ENCODE data around the gene AATF.

The AATF gene, protein sequence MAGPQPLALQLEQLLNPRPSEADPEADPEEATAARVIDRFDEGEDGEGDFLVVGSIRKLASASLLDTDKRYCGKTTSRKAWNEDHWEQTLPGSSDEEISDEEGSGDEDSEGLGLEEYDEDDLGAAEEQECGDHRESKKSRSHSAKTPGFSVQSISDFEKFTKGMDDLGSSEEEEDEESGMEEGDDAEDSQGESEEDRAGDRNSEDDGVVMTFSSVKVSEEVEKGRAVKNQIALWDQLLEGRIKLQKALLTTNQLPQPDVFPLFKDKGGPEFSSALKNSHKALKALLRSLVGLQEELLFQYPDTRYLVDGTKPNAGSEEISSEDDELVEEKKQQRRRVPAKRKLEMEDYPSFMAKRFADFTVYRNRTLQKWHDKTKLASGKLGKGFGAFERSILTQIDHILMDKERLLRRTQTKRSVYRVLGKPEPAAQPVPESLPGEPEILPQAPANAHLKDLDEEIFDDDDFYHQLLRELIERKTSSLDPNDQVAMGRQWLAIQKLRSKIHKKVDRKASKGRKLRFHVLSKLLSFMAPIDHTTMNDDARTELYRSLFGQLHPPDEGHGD

DNA sequence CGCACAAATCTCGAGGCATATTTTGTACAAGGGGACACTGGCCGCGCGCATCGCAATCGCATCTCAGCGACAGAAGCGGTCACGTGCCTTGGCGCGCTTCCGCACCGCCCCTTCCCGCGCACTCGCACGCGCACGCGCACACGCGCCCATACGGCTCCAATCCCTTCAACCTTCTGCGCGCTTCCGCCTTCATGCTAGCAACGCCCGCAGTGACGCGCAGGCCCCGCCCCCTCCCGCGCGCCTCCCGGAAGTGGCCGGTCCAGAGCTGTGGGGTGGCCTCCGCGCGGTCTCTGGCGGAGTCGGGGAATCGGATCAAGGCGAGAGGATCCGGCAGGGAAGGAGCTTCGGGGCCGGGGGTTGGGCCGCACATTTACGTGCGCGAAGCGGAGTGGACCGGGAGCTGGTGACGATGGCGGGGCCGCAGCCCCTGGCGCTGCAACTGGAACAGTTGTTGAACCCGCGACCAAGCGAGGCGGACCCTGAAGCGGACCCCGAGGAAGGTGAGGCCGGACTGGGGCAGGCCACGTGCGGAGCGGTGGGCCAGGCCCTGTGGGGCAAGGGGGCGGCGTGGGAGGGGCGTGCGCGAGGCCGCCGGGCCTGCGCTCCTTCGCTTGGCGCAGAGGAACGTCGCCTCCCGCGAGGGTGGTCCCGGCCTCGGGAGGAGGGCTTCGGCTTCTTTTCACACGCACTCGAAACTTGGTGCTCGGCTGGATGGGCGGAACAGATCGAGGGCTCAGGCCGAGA, at the start of gene AATF:
AATF (plus strand) TSS at position 238 of the 744 bp plus-strand sequence; CDS start at position 410, 172 bp downstream.
- peak within 1 kb of the TSS; percentile 88 for H3K4me3 ChIP-seq (ENCODE audit: control insufficient read depth, low read depth, low read length)
- TF ChIP-seq, protein P1, sequence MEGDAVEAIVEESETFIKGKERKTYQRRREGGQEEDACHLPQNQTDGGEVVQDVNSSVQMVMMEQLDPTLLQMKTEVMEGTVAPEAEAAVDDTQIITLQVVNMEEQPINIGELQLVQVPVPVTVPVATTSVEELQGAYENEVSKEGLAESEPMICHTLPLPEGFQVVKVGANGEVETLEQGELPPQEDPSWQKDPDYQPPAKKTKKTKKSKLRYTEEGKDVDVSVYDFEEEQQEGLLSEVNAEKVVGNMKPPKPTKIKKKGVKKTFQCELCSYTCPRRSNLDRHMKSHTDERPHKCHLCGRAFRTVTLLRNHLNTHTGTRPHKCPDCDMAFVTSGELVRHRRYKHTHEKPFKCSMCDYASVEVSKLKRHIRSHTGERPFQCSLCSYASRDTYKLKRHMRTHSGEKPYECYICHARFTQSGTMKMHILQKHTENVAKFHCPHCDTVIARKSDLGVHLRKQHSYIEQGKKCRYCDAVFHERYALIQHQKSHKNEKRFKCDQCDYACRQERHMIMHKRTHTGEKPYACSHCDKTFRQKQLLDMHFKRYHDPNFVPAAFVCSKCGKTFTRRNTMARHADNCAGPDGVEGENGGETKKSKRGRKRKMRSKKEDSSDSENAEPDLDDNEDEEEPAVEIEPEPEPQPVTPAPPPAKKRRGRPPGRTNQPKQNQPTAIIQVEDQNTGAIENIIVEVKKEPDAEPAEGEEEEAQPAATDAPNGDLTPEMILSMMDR (conservative IDR thresholded peaks at IDR 0.05; ENCODE audit: control insufficient read depth, insufficient read depth, low read depth, low read length), result no peak
- peak; percentile 92 for DNase-seq (ENCODE audit: low read depth)

DNA sequence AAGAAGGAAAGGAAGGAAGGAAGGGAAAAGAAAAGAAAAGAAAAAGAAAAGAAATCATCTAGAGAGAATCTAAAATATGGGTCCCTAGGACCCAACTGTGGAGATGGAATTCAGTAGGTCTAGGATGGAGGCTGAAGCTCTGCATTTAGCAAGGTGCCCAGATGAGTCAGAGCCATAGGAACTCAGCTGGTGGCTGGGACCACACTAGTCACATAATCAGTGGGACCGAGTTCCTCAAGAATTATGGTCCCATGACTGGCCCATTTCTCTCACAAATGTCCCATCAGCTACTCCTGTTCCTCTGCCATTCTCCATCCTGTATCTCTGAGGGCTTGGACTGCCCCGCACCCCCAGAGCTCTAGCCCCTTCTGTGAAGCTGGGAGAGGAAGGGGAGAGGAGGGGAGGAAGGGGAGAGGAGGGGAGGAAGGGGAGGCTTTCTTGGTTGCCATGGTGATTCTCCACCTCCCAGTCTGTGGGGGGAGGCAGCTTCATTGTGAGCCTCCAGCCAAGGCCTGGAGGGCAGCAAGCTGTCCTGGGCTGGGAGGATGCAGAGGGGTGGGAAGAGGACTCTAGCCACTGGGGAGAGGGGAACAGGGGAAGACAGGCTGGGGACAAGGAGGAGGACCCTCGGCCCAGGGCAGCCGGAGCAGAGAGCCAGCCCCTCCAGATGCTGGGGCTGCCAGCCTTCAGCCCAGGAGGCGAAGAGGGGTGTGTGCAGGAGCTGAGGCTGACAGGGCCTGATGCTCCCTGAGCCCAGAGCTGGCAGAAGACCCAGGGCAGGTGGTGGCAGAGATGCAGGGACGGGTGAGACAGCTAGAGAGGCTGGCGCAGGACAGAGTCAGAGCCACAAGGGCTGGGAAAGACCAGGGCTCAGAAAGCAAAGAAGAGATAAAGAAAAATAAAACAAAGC, 49.2 kb upstream of the AATF start:
- no peak overlapping the region for H3K4me3 ChIP-seq (ENCODE audit: control insufficient read depth, low read depth, low read length)
- TF ChIP-seq, protein P1 (conservative IDR thresholded peaks at IDR 0.05; ENCODE audit: control insufficient read depth, insufficient read depth, low read depth, low read length), result no peak
- DNase-seq (ENCODE audit: low read depth), result no peak

DNA sequence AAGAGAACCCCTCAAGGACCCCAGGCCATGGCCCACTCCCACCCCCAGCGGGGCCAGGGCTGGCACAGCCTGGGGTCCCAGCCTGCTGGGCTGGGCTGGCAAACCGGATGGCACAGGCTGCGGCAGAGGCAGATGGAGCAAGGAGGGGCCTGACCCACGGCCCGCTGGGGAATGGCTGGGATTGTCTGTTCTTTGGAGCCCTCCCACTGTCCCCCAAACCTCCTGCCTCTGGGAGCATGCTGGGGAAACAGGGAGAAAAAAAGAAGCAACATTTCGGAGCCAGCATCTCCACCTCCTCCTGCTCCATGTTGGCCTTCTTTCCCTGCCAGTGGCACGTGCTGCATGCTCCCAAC, 48.6 kb upstream of the AATF start:
- TF ChIP-seq, protein P1 (conservative IDR thresholded peaks at IDR 0.05; ENCODE audit: control insufficient read depth, insufficient read depth, low read depth, low read length), result no peak

DNA sequence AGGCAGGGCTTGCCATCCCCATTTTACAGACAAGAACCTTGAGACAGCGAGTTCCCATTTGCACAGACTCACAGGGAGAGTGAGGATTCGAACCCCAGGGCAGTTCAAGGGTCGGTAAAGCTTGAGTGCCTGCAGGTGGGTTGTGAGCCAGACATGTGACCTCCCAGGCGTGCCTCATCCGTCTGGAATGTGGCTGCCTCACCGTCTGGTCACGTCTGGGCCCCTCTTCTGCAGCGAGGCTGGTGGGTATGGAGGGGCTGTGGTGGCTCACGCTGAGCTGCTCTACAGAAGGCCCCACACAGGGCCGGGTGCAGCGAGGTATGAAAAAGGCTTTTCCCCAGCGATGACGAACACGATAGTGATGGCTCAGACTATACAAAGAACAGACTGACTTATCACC, 47.2 kb upstream of the AATF start:
- TF ChIP-seq, protein P1 (conservative IDR thresholded peaks at IDR 0.05; ENCODE audit: control insufficient read depth, insufficient read depth, low read depth, low read length), result no peak
- DNase-seq (ENCODE audit: low read depth), result peak; percentile 1
- no peak overlapping the region for H3K4me3 ChIP-seq (ENCODE audit: control insufficient read depth, low read depth, low read length)

More for the DNA sequence above, 48.6 kb upstream of the AATF start:
- H3K4me3 ChIP-seq (ENCODE audit: control insufficient read depth, low read depth, low read length), result no peak overlapping the region
- no peak for DNase-seq (ENCODE audit: low read depth)

DNA sequence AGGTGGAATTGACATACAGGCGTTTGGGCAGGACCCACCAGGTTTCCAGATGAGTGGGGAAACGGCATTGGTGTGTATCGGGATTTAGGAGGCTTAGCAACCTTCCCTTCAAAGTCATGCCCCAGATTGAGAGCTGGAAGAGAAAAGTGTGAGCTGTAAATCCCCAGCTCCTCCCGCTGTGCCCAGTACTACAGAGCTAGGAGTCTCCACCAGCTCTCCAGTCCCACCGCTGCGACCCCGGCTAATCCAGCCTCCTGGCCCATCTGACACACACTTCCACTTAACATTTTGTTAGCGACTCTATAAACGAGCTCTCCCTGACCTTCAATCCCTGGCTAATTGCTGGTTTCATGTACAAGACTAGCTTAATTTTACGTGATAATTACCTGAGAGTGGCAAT, 41.3 kb upstream of the AATF start:
- DNase-seq (ENCODE audit: low read depth), result no peak
- TF ChIP-seq, protein P1 (conservative IDR thresholded peaks at IDR 0.05; ENCODE audit: control insufficient read depth, insufficient read depth, low read depth, low read length), result no peak

DNA sequence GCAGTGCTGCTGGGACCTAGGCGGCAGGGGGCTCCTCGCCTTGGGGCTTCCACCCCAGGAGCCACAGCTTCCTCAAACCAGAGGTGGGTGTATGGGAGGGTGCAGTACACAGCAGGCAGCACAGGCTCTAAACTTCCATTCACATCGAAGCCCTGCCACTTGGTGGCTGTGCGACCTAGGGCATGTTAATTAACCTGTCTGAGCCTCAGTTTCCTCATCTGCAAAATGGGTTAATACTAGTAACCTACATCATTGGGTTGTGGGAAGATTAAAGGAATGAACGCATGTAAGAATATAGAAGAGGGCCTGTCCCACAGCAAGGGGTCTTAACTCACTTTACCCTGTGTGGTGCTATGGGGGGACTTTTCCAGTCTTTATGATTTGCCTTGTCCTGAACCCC, 38.2 kb upstream of the AATF start:
- H3K4me3 ChIP-seq (ENCODE audit: control insufficient read depth, low read depth, low read length), result no peak overlapping the region
- TF ChIP-seq, protein P1 (conservative IDR thresholded peaks at IDR 0.05; ENCODE audit: control insufficient read depth, insufficient read depth, low read depth, low read length), result no peak
- no peak for DNase-seq (ENCODE audit: low read depth)

More for the DNA sequence above, 41.3 kb upstream of the AATF start:
- H3K4me3 ChIP-seq (ENCODE audit: control insufficient read depth, low read depth, low read length), result no peak overlapping the region

Measured in fibroblast of mammary gland (primary cell).